Measurements from ENCODE around the gene SPACA6.

The SPACA6 gene

GRCh38 chr19:51689751-51690453 lies 3.2 kb upstream of the SPACA6 start:
- DNase-seq, result no peak

GRCh38 chr19:51690454-51691073 lies 2.6 kb upstream of the SPACA6 start:
- peak; percentile 72 for DNase-seq

GRCh38 chr19:51691074-51691583 lies 2.0 kb upstream of the SPACA6 start:
- DNase-seq, result no peak

- DNase-seq, result no peak
These were observed 1.3 kb upstream of the SPACA6 start for GRCh38 chr19:51691584-51692428.

- no peak for DNase-seq
These were observed 662 bp upstream of the SPACA6 start for GRCh38 chr19:51692468-51692867.

- no peak for DNase-seq
These were observed 689 bp downstream of the SPACA6 start for GRCh38 chr19:51693819-51694218.

- DNase-seq, result no peak
These were observed 1.4 kb downstream of the SPACA6 start for GRCh38 chr19:51694318-51695085.

- DNase-seq, result no peak
These were observed 2.0 kb downstream of the SPACA6 start for GRCh38 chr19:51695088-51695487.

- no peak for DNase-seq
These were observed 2.7 kb downstream of the SPACA6 start for GRCh38 chr19:51695702-51696315.

- no peak for DNase-seq
These were observed 3.5 kb downstream of the SPACA6 start for GRCh38 chr19:51696606-51697005.

GRCh38 chr19:51697169-51697776 lies 4.1 kb downstream of the SPACA6 start:
- no peak for DNase-seq

- DNase-seq, result no peak
These were observed 5.2 kb downstream of the SPACA6 start for GRCh38 chr19:51698296-51698695.

- no peak for DNase-seq
These were observed 6.0 kb downstream of the SPACA6 start for GRCh38 chr19:51699170-51699569.

- DNase-seq, result no peak
These were observed 8.5 kb downstream of the SPACA6 start for GRCh38 chr19:51701468-51702100.

- DNase-seq, result peak; percentile 46
These were observed 9.1 kb downstream of the SPACA6 start for GRCh38 chr19:51702103-51702824.

GRCh38 chr19:51702825-51703574 lies 9.9 kb downstream of the SPACA6 start:
- DNase-seq, result no peak

- DNase-seq, result peak; percentile 97
These were observed 10.7 kb downstream of the SPACA6 start for GRCh38 chr19:51703575-51704515.

- no peak for DNase-seq
These were observed 11.5 kb downstream of the SPACA6 start for GRCh38 chr19:51704626-51705025.

- no peak for DNase-seq
These were observed 13.2 kb downstream of the SPACA6 start for GRCh38 chr19:51706296-51706695.
